Immature natural killer cell (primary cell): Measurements from ENCODE around the gene ATG16L2. TPM values are rescaled to one million over a fixed set of nuclear protein-coding genes. Genes with fewer than 3 reads are reported as not detected.
A peak's percentile ranks its signal among the peaks of the same experiment; 100 is the strongest.
"Not testable (repeated sequence)": the region's sequence is repeated elsewhere in the genome, so short reads cannot be mapped to it uniquely, and the experiment has no call there.

ENCODE experiments used
- DNase-seq, 3 donors: peaks; one replicate each; pipeline ENCODE4 v3.0.0; 2022; ENCODE audit warnings: mixed read lengths in 1 of 3
- H3K27ac Mint-ChIP-seq, 6 donors: one replicate each; pipeline ENCODE4 v1.8.0; 2020; ENCODE audit warnings: mixed read lengths in 6 of 6, mild to moderate bottlenecking in 5 of 6, inconsistent platforms in 4 of 6, moderate library complexity in 3 of 6
- H3K27me3 Mint-ChIP-seq, 3 donors: one replicate each; pipeline ENCODE4 v1.8.0; 2020 to 2021; ENCODE audit warnings: low read depth in 3 of 3, mild to moderate bottlenecking in 3 of 3, mixed read lengths in 3 of 3, moderate library complexity in 3 of 3, inconsistent platforms in 1 of 3
- H3K36me3 Mint-ChIP-seq, 3 donors: one replicate each; pipeline ENCODE4 v1.8.0; 2020; ENCODE audit warnings: mixed read lengths in 3 of 3, inconsistent platforms in 2 of 3, mild to moderate bottlenecking in 2 of 3
- H3K4me1 Mint-ChIP-seq, 2 donors: one replicate each; pipeline ENCODE4 v1.8.0; 2020; ENCODE audit warnings: inconsistent platforms in 2 of 2, mild to moderate bottlenecking in 2 of 2, mixed read lengths in 2 of 2, moderate library complexity in 1 of 2
- H3K4me3 Mint-ChIP-seq, 5 donors: one replicate each; pipeline ENCODE4 v1.8.0; 2020; ENCODE audit warnings: mild to moderate bottlenecking in 5 of 5, mixed read lengths in 5 of 5, inconsistent platforms in 3 of 5, moderate library complexity in 3 of 5
- H3K9me3 Mint-ChIP-seq, 6 donors: one replicate each; pipeline ENCODE4 v1.8.0; 2020; ENCODE audit warnings: mild to moderate bottlenecking in 6 of 6, mixed read lengths in 6 of 6, inconsistent platforms in 4 of 6, moderate library complexity in 3 of 6
- polyA plus RNA-seq, 3 donors: library from polyadenylated mRNA; unstranded; fragments of 300-500 nt; fragmentation: Illumina TruSeq; gene quantifications; one replicate each; pipeline ENCODE4 v1.2.3, GENCODE V29; 2021

Gene ATG16L2
- polyA plus RNA-seq, 3 donors from 2014 or later: 11.4 to 24.6 (median 18.7) TPM

DNA sequence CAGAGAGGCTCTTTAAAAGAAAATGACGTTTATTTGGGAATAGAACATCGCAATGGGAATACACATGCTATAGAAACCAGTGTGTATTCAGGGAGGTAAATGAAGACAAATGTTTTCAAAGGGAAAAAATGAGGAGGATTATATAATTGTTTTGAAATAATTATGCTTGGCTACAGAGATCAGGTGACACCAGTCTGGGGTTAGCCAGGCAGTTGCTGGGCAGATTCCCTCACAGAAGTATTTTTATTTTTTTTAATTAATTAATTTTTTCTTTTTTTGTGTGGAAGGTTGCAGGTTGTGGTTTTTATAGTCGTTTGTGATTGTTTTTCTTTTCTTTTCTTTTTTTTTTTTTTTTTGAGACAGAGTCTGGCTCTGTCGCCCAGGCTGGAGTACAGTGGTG lies 14.8 kb upstream of the ATG16L2 start:
- H3K27me3 Mint-ChIP-seq: peaks cover 0 to 2% (median 0%) of the 10 kb centered on the region in 3 donors
- H3K4me1 Mint-ChIP-seq: peaks cover 2 to 5% of the 10 kb centered on the region in 2 donors
- no peaks in the 10 kb centered on the region for H3K9me3 Mint-ChIP-seq
- DNase-seq: no peak
- no peak overlapping the region for H3K4me3 Mint-ChIP-seq
- H3K36me3 Mint-ChIP-seq: peaks cover 0 to 3% (median 0%) of the 10 kb centered on the region in 3 donors
- no peak overlapping the region for H3K27ac Mint-ChIP-seq

- DNase-seq: no peak
- Mint-ChIP-seq H3K27me3 (peaks cover 0 to 2% (median 0%) of the 10 kb centered on the region in 3 donors), H3K4me1 (peaks cover 9 to 11% of the 10 kb centered on the region in 2 donors), H3K9me3 (no peaks in the 10 kb centered on the region), H3K27ac (no peak overlapping the region), H3K4me3 (no peak overlapping the region), H3K36me3 (peaks cover 0 to 2% (median 0%) of the 10 kb centered on the region in 3 donors)
Observed at GRCh38 chr11:72802822-72803221, 11.4 kb upstream of the ATG16L2 start.

DNA sequence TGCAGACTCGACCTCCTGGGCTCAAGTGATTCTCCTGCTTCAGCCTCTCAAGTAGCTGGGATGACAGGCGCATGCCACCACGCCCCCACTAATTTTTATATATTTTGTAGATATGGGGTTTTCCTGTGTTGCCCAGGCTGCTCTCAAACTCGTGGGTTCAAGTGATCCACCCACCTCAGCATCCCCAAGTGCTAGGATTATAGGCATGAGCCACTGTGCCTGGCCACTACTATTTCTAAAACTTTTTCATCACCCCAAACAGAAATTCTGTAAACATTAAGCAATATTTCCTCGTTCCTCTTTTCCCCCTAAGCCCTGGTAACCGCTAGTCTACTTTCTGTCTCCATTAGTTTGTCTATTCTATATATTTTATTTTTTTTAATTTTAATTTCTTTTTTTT lies 9.0 kb upstream of the ATG16L2 start:
- Mint-ChIP-seq H3K36me3 (peaks cover 0 to 7% (median 5%) of the 10 kb centered on the region in 3 donors), H3K4me3 (no peak overlapping the region), H3K27me3 (peaks cover 0 to 2% (median 0%) of the 10 kb centered on the region in 3 donors), H3K9me3 (no peaks in the 10 kb centered on the region), H3K27ac (no peak overlapping the region), H3K4me1 (peaks cover 9 to 17% of the 10 kb centered on the region in 2 donors)
- DNase-seq: no peak

DNA sequence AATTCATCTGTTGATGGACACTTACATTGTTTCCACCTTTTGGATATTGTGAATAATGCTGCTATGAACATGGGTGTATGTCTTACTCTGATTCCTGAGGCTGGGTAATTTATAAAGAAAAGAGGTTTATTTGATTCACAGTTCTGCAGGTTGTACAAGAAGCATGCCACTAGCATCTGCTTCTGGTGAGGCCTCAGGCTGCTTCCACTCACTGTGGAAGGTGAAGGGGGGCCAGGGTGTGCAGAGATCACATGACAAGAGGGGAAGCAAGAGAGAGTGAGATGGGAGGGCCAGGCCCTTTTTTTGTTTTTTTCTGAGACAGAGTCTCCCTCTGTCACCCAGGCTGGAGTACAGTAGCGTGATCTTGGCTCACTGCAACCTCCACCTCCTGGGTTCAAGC lies 7.8 kb upstream of the ATG16L2 start:
- H3K9me3 Mint-ChIP-seq, H3K4me3 Mint-ChIP-seq, H3K27me3 Mint-ChIP-seq, DNase-seq: not testable (repeated sequence)
- peak overlapping the region in 5 of 6 donors; percentile 5 to 79 (median 62) for H3K27ac Mint-ChIP-seq
- peaks cover 4 to 11% (median 9%) of the 10 kb centered on the region in 3 donors for H3K36me3 Mint-ChIP-seq
- peaks cover 15 to 20% of the 10 kb centered on the region in 2 donors for H3K4me1 Mint-ChIP-seq

DNA sequence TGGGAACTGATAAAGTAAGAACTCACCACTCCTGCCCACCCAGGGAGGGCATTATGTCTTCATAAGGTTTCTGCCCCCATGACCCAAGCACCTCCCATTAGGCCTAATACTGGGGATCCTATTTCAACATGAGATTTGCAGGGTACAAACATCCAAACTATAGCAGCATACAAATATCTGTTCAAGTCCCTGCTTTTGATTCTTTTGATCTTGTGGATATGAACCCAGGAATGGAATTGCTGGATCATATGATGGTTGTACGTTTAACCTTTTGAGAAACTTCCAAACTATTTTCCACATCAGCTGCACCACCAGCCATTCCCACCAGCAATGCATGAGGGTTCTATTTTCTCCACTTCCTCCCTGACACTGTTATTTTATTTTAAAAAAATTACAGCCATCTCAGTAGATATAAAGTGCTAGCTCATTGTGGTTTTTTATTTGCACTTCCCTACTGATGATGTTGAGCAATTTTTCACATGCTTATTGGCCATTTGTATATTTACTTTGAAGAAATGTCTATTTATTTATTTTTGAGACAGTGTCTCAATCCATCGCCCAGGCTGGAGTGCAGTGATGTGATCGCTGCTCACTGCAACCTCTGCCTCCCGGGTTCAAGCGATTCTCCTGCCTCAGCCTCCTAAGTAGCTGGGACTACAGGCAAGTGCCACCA lies 7.1 kb upstream of the ATG16L2 start:
- H3K36me3 Mint-ChIP-seq: peaks cover 4 to 11% (median 9%) of the 10 kb centered on the region in 3 donors
- H3K4me1 Mint-ChIP-seq: peaks cover 20 to 26% of the 10 kb centered on the region in 2 donors
- peak overlapping the region in 4 of 6 donors; percentile 58 to 79 (median 72) for H3K27ac Mint-ChIP-seq

DNA sequence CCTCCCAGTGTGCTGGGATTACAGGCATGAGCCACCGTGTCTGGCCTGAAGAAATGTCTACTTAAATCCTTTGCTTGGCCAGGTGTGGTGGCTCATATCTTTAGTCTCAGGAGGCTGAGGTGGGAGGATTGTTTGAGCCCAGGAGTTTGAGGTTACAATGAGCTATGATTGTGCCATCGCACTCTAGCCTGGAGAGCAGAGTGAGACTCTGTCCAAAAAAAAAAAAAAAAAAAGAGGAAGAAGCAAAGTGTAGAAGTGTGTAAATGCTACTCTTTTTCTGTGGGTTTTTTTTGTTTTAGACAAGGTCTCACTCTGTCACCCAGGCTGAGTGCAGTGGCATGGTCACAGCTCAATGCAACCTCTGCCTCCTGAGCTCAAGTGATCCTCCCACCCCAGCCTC lies 6.4 kb upstream of the ATG16L2 start:
- no peaks in the 10 kb centered on the region for H3K9me3 Mint-ChIP-seq
- H3K4me3 Mint-ChIP-seq: no peak overlapping the region
- H3K27ac Mint-ChIP-seq: peak overlapping the region in 2 of 6 donors; percentile 51 to 58

More for the DNA sequence above, 7.1 kb upstream of the ATG16L2 start:
- H3K27me3 Mint-ChIP-seq: peaks cover 0 to 2% (median 1%) of the 10 kb centered on the region in 3 donors
- H3K4me3 Mint-ChIP-seq: peak overlapping the region in 1 of 5 donors; percentile 6
- DNase-seq: no peak
- no peaks in the 10 kb centered on the region for H3K9me3 Mint-ChIP-seq

DNA sequence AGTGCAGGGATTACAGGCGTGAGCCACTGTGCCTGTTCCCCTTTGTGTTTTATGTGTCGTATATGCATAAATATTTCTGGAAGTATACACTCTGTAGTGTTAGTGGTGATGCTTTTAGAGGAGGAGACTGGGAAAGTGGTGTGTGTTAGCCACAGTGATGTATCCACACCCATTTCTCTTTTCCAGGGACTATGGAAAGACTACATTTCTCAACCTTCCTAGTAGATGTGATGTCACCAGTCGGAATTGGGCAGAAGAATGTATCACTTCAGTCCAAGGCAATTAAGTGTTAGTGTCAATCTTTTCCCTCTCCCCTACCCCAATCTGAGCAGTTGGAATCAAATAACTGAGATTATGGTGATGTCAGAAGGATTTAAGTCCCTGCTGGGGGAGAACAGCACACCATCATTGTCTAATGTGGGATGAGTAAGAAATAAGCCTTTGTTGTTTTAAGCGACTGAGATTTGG lies 5.8 kb upstream of the ATG16L2 start:
- Mint-ChIP-seq H3K4me3 (no peak overlapping the region), H3K4me1 (peaks cover 32 to 37% of the 10 kb centered on the region in 2 donors), H3K27me3 (peaks cover 2 to 5% (median 3%) of the 10 kb centered on the region in 3 donors), H3K9me3 (no peaks in the 10 kb centered on the region), H3K36me3 (peaks cover 4 to 11% (median 9%) of the 10 kb centered on the region in 3 donors), H3K27ac (no peak overlapping the region)
- no peak for DNase-seq

More for the DNA sequence above, 6.4 kb upstream of the ATG16L2 start:
- Mint-ChIP-seq H3K4me1 (peaks cover 26 to 31% of the 10 kb centered on the region in 2 donors), H3K27me3 (peaks cover 0 to 2% (median 1%) of the 10 kb centered on the region in 3 donors), H3K36me3 (peaks cover 4 to 11% (median 9%) of the 10 kb centered on the region in 3 donors)
- DNase-seq: no peak

- peak overlapping the region; percentile 3 to 56 (median 35) for H3K4me3 Mint-ChIP-seq
- H3K36me3 Mint-ChIP-seq: peaks cover 4 to 11% (median 9%) of the 10 kb centered on the region in 3 donors
- peaks cover 55 to 57% of the 10 kb centered on the region in 2 donors for H3K4me1 Mint-ChIP-seq
- H3K27me3 Mint-ChIP-seq: peaks cover 12 to 24% (median 14%) of the 10 kb centered on the region in 3 donors
- H3K9me3 Mint-ChIP-seq, DNase-seq: not testable (repeated sequence)
- peak overlapping the region; percentile 84 to 96 (median 88) for H3K27ac Mint-ChIP-seq
Observed at GRCh38 chr11:72811686-72812085, 2.5 kb upstream of the ATG16L2 start.

DNA sequence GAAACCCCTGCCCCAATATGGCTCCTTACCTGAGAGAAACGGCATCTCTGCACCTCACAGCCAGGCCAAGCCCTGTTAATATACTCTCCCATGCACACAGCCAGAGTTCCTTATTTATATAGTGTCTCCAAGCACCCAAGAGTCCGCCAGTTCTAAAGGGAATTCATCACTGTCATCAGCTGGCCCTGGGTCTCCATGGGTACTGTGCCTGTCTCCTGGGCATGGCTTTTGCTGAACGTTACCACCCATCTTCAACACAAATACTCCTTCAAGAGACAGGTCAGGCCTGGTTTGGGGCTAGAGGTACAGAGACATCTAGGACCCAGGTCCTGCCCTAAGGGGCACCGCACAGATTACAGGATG lies 1.6 kb upstream of the ATG16L2 start:
- H3K4me1 Mint-ChIP-seq: peaks cover 56 to 58% of the 10 kb centered on the region in 2 donors
- no peak for DNase-seq
- peak overlapping the region; percentile 96 to 100 (median 99) for H3K27ac Mint-ChIP-seq
- H3K9me3 Mint-ChIP-seq: no peaks in the 10 kb centered on the region
- peaks cover 6 to 13% (median 12%) of the 10 kb centered on the region in 3 donors for H3K36me3 Mint-ChIP-seq
- H3K4me3 Mint-ChIP-seq: peak overlapping the region; percentile 88 to 97 (median 94)
- peaks cover 12 to 24% (median 14%) of the 10 kb centered on the region in 3 donors for H3K27me3 Mint-ChIP-seq

DNA sequence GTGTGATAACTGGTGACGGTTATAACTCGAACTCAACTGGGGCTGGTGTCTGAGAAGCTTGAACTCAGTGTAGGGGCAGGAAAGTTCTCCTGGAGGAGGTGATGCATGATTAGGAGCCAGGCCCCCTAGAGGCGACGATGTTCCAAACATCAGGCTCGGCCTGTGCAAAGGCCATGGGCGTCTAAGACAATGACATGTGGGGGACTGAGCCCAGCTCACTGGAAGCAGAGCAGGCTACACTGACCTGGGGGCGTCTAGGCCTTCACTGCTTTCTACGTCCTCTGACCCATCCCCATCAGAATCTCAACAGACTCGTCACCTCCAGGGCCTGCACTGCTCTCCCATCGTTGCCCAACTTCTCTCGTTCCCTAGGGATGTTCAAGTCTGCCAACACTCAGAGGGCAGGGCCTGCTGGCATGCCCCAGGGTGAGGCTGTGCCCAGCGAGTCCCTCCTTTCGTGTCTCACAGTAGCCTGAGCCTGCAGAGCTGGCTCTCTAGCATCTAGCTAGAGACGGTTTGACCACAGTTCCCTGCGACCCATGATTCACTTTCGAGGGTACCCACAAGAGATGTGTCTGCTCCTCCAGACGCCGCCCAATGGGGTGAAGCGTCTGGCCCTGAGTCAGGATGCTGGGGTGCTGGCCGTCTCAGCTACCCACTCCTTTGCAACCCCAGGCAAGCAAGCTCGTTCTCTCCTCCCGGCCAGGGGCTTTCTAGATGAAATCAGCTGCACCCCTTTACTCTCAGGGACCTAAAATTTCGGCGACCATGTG lies 1.1 kb upstream of the ATG16L2 start:
- peaks cover 57 to 63% of the 10 kb centered on the region in 2 donors for H3K4me1 Mint-ChIP-seq
- H3K4me3 Mint-ChIP-seq: peak overlapping the region; percentile 88 to 97 (median 94)
- H3K27me3 Mint-ChIP-seq: peaks cover 12 to 24% (median 15%) of the 10 kb centered on the region in 3 donors
- H3K9me3 Mint-ChIP-seq: no peaks in the 10 kb centered on the region
- peak overlapping the region; percentile 96 to 100 (median 99) for H3K27ac Mint-ChIP-seq
- peak; percentile 83 to 86 (median 84) for DNase-seq
- H3K36me3 Mint-ChIP-seq: peaks cover 10 to 19% (median 13%) of the 10 kb centered on the region in 3 donors

DNA sequence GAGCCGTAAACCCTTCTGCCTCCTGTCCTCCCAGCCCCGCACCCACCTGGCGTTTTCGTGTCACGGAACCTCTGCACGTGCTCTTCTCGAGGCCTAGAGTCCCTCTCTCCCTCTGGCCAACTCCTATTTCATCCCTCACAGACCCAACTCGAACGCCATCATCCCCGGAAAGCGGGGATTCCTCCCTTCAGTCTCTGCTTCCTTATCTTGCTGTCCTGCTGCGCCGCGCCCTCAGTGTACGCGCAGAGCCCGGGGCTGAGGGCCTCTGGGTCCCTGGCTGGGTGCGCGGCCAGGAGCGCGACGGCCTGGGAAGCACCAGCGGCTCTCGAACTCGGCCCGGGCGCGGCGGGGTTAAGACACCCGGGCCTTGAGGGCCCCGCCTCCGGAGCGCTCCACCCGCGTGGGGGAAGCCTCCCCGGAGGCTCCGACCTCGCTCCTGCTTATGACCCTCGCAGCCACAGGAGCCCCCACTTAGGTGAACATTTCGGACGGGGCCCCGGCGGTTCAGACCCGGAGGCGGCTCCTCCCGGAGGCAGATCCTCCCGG lies 398 bp upstream of the ATG16L2 start:
- Mint-ChIP-seq H3K9me3 (no peaks in the 10 kb centered on the region), H3K27ac (peak overlapping the region; percentile 96 to 100 (median 99)), H3K4me1 (peaks cover 59 to 68% of the 10 kb centered on the region in 2 donors), H3K36me3 (peaks cover 13 to 22% (median 14%) of the 10 kb centered on the region in 3 donors), H3K27me3 (peaks cover 12 to 24% (median 16%) of the 10 kb centered on the region in 3 donors), H3K4me3 (peak overlapping the region; percentile 88 to 97 (median 94))
- DNase-seq: no peak

- Mint-ChIP-seq H3K36me3 (peaks cover 22 to 27% (median 22%) of the 10 kb centered on the region in 3 donors), H3K9me3 (no peaks in the 10 kb centered on the region), H3K27me3 (peaks cover 12 to 24% (median 16%) of the 10 kb centered on the region in 3 donors), H3K27ac (peak overlapping the region; percentile 96 to 100 (median 98)), H3K4me1 (peaks cover 63 to 78% of the 10 kb centered on the region in 2 donors), H3K4me3 (peak overlapping the region; percentile 96 to 100 (median 98))
- DNase-seq: no peak
Observed at GRCh38 chr11:72815110-72815618, 953 bp downstream of the ATG16L2 start.

DNA sequence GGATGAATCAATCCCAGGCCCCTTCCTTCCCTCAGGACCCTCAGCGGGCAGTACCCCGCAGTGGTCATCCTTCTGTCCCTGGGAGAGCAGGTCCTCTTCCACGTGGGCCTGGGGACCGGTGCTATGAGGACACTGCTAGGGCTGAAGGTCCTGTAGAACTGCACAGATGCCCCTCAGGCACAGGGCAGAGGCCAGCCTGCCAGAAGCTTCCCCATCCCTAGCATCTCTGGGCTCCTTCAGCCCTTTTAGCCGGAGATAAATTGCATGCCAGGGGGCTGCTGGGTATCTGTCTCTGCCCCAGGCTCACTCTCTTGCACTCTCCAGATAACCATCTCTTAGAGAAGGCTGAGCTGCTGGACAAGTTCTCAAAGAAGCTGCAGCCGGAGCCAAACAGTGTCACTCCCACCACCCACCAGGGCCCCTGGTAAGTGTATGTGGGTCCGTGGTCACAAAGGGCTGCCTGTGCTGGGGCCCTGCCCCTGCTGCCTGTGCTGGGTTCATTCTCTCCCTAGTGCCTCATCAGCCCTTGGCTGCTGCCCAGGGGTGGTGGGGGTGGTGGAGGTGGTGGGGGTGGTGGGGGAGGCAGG lies 2.3 kb downstream of the ATG16L2 start:
- DNase-seq: no peak
- H3K27ac Mint-ChIP-seq: peak overlapping the region; percentile 96 to 100 (median 98)
- H3K4me1 Mint-ChIP-seq: peaks cover 65 to 75% of the 10 kb centered on the region in 2 donors
- H3K27me3 Mint-ChIP-seq: peaks cover 12 to 22% (median 16%) of the 10 kb centered on the region in 3 donors
- H3K9me3 Mint-ChIP-seq: no peaks in the 10 kb centered on the region
- H3K4me3 Mint-ChIP-seq: peak overlapping the region; percentile 96 to 100 (median 98)
- peaks cover 20 to 26% (median 22%) of the 10 kb centered on the region in 3 donors for H3K36me3 Mint-ChIP-seq
